Umbilical cord (tissue), 2 donors: ENCODE results near the gene DVL3. TPM values are rescaled to one million over a fixed set of nuclear protein-coding genes. Genes with fewer than 3 reads are reported as not detected.
"Not testable (repeated sequence)": the region's sequence is repeated elsewhere in the genome, so short reads cannot be mapped to it uniquely, and the experiment has no call there.

Experiments used
- DNase-seq: peaks from one replicate; pipeline ENCODE4 v3.0.0-alpha.2; 2015; ENCODE audit warnings: low spot score
- total RNA-seq: library from RNA; depleted of rRNA; stranded (reverse); fragments of >200 nt; gene quantifications from one replicate; pipeline ENCODE4 v1.2.3, GENCODE V29; 2014; ENCODE audit warnings: low replicate concordance; ENCODE audit not compliant: insufficient read depth

The DVL3 gene
- 28.9 TPM for total RNA-seq

GRCh38 chr3:184154885-184155643 is at the start of gene DVL3:
Gene DVL3, plus strand, starts transcription at chr3:184155377. Its CDS starts 259 bp downstream, at chr3:184155636.
- DNase-seq: peak; percentile 70

GRCh38 chr3:184110316-184110725 is 44.9 kb upstream of the DVL3 start:
- no peak for DNase-seq

- DNase-seq: no peak
Measured at GRCh38 chr3:184116017-184116416, 39.2 kb upstream of the DVL3 start.

GRCh38 chr3:184117636-184118035 is 37.5 kb upstream of the DVL3 start:
- DNase-seq: no peak

- not testable (repeated sequence) for DNase-seq
Measured at GRCh38 chr3:184121031-184121430, 34.1 kb upstream of the DVL3 start.

GRCh38 chr3:184126006-184126405 is 29.2 kb upstream of the DVL3 start:
- DNase-seq: no peak

GRCh38 chr3:184129012-184129411 is 26.2 kb upstream of the DVL3 start:
- DNase-seq: no peak

- no peak for DNase-seq
Measured at GRCh38 chr3:184132945-184133344, 22.2 kb upstream of the DVL3 start.

- peak; percentile 95 for DNase-seq
Measured at GRCh38 chr3:184133840-184134745, 21.1 kb upstream of the DVL3 start.

- DNase-seq: no peak
Measured at GRCh38 chr3:184134746-184135148, 20.4 kb upstream of the DVL3 start.

- DNase-seq: peak; percentile 97
Measured at GRCh38 chr3:184135149-184135910, 19.8 kb upstream of the DVL3 start, which contains the start of gene EIF2B5. Gene EIF2B5, plus strand, starts transcription at chr3:184135358. Its CDS starts 28 bp downstream, at chr3:184135386.

GRCh38 chr3:184135911-184136260 is 19.3 kb upstream of the DVL3 start:
- DNase-seq: no peak

GRCh38 chr3:184140436-184140835 is 14.7 kb upstream of the DVL3 start:
- DNase-seq: no peak

GRCh38 chr3:184142199-184142598 is 13.0 kb upstream of the DVL3 start:
- no peak for DNase-seq

- DNase-seq: no peak
Measured at GRCh38 chr3:184143327-184143726, 11.8 kb upstream of the DVL3 start.

GRCh38 chr3:184144505-184144904 is 10.7 kb upstream of the DVL3 start:
- DNase-seq: no peak

GRCh38 chr3:184145111-184145524 is 10.1 kb upstream of the DVL3 start:
- peak; percentile 71 for DNase-seq

GRCh38 chr3:184145751-184146270 is 9.4 kb upstream of the DVL3 start:
- no peak for DNase-seq

- no peak for DNase-seq
Measured at GRCh38 chr3:184148076-184148475, 7.1 kb upstream of the DVL3 start.

GRCh38 chr3:184149123-184149522 is 6.1 kb upstream of the DVL3 start:
- no peak for DNase-seq

GRCh38 chr3:184149770-184150169 is 5.4 kb upstream of the DVL3 start:
- DNase-seq: not testable (repeated sequence)
